Bone marrow (tissue), 2 donors: ENCODE data around the gene TSPAN13.

Experiments
- DNase-seq, 2 donors: peaks; one replicate each; lab custom pipeline; 2025; lab: John Stamatoyannopoulos, UW

Gene TSPAN13

DNA sequence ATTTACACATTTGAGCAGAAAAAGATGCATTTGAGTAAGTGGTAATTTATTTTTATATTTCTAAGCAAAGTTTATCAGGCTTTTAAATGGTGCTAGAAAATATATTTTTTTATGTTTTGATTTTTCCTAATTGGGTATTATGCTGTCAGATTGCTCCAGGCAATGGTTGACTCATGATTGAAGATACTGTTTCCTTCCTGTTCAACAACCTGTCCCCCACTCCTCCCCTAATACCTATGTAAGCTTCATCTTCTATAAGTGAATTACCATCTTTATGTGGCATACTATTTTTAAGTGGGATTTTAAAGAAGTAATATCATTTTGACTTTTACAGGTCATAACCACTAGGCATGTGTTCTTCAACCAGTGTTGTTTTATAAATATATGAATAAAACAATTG lies 21.4 kb downstream of the TSPAN13 start:
- DNase-seq: no peak

DNA sequence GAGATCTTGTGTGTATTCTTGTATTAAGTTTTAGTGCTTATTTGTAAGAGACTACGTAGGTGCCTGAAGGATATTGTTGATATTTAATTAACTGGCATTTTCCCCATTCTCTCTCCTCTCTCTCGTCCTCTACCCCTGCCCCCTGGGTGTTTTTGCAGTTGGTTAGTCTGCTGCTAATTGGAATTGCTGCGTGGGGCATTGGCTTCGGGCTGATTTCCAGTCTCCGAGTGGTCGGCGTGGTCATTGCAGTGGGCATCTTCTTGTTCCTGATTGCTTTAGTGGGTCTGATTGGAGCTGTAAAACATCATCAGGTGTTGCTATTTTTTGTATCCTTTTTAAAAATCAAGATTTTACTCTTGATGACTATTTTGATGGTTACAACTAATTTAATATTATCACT lies 22.5 kb downstream of the TSPAN13 start:
- no peak for DNase-seq

DNA sequence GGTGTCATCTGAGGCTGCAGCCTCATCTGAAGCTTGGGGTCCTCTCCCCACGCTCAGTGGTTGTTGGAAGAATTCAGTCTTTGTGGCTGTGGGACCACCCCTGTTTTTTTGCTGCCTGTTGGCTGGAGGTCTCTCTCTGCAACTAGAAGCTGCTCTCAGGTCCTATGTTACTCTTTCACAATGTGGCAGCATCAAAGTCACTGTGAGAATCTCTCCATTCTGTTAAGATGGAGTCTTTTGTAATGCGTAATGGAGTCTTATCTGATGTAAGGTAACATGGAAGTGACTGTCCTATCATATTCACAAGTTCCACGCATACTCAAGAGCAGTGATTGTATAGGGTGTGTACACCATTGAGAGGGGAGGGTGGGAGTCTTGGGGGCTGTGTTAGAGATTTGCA lies 24.9 kb downstream of the TSPAN13 start:
- DNase-seq: no peak

DNA sequence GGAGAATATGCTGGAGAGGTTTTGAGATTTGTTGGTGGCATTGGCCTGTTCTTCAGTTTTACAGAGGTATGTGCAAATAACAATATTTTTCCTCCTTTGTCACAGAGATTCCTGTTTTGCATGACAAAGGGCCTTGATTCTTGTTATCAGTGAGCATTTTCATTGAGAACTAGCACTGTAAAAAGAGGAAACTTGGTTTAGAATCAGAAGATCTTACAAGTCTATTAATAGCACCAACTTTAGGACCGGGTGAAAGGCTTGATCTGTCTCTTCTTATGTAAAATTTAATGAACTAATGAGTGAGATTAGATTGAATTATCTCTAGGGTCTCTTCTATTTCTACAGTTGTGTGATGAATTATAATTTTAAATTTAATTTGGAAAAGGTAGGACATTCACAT lies 25.5 kb downstream of the TSPAN13 start:
- no peak for DNase-seq

DNA sequence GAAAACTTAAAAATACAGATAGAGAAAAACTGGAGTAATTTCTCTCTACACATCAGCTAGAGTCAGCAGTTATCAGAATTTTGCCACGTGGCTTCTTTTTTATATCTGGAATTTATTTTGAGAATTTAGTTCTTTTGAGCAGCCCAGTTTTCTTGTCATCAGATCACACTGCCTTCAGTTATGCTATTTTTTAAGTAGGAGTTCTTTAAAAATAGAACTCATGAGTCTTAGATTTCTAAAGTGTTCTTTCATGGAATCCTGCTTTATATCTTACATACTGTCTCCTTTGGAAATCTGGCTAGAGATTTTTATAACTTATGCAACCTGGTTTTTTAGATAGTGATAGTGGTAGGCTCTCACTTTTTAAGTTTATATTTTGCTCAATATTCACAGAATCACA lies 27.0 kb downstream of the TSPAN13 start:
- no peak for DNase-seq

DNA sequence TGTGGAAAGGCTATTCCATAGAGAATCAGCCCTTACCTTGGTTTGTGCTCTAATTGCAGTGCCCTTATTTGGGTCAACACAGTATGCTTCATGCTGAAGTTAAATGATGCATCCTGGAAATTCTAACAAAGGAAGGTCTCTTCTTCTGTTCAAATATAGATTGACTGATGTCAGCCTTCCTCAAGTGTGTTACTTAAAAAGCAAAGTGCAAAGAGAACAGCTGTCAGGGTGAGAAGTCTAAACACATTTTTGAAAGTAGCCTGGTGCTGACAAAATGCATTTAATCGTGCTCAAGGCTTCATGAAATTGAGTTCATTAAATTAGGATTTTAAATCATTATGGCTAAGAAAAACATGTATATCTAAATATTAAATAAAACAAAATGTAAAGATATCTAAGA lies 31.8 kb downstream of the TSPAN13 start:
- no peak for DNase-seq

DNA sequence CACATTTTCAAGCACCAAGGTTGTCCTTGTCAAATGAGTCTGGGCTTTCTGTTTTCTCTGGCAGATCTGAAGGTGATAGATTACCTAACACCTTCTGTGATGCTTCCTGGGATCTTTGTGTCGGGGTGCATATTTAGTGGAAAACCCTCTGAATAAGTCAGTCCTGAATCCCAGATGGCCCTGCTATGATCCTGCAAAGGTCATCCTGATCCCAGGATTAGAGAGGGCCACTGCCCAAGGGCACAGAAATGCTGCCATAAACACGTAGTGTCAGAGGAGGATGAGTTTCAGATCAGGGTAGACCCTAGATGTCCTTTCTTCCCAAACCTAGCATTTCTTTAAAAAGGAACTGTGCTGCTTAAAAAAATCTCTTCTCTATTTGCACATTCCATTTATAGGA lies 32.3 kb downstream of the TSPAN13 start:
- DNase-seq: no peak

DNA sequence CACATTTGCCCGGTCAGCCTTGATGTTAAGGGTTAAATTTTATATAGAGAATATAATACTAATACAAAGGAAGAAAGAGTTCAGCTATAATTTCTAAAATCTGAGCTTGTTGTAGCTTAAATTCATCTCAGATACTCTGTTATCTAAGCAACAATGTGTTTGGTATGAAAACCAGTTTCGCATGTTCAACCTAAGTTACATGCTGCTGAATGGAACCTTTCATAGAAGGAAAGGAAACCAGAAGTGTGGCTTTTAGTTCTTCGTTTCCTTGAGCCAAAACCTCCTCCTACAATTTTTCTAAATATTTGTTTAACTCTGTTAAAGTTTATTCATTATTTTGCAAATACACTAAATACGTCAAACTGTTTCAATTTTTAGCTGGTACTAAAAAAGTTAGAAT lies 32.7 kb downstream of the TSPAN13 start:
- DNase-seq: no peak

DNA sequence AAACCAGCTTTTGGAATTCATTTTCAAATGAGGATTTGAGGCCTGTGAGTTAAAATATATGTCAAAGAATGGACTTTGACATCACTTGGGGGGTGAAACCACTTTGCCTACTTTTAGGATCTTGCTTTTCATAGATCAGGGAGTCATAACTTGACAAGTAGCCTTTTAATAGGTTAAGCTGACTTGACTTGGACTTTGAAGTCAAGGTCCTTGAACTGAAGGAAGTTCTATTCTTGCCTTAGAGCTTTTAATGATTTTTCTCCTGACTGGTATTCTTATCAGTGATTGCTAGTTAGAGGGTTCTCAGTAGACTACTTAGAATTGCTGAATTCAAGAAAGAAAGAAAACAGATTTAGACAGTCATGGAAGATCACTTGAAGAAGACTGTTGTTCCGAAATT lies 33.6 kb downstream of the TSPAN13 start:
- no peak for DNase-seq

DNA sequence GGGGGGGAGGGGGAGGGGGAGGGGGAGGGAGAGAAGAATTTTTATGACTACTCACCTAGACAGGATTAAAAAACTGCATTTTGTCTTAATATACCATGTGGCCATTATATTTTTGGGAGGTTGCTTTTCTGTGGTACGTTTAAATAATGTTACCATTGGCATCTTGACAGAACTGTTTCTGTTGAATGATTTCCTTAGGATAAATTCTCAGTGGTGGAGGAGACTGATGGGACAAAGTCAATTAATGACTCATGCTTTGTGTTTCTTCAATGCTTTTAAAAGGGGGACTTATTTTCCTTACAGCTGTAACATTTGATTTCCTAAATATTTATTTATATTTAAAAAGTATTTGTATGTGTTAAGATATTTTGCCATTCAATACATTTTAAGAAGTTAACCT lies 37.5 kb downstream of the TSPAN13 start:
- DNase-seq: no peak

DNA sequence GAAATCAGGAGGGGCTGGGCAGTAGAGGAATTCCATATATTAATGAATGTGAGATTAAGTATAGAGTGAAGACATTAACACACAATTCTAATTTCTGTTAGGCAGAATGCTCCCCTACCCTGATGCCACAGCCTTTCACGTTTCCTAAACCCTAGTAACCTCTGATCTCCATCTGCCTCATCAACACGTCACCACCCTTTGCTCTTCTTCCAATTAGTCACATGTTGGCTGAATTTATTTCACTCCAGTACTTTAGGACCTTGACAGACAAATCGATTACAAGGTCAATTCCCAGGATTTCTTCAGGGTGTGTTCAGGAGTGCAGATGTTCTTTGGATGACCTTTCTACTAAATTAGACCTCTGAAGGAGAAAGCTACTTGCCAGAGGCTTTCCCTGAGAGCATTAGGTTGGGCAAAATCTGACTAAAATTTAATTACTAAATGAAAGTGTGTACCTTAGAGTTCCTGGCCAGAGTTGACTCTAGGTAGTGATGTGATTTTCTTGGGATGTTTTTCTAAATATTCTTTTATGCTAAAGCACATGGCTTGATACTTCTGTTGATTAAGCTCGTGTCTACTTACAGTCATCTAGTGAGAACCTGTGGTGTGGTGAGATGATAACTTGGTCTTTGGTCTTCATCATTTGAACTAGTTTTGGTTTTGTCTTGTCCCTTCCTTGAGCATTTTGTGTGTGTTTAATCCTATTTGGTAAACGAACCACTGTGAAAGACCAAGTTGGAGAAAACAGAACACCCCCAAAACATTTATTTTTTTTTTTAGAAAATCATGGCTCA lies 38.5 kb downstream of the TSPAN13 start:
- no peak for DNase-seq

DNA sequence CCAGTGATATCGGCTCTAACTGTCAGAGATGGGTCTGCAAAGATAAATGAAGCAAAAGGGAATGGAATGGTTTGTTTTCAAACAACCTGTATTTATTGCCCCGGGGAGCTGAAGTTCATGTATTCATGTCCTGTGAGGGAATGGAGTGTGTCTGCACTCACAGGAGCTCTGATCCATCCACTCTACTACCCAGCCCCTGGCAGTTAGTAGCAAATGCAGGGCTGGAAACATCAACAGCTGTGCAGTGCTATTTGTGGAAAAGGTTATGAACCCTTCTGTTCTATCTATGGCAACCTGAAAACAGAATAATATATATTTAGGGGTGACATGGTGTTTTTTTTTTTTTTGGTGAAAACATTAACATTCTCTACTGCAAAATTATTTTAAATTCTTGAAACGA lies 41.4 kb downstream of the TSPAN13 start:
- no peak for DNase-seq

DNA sequence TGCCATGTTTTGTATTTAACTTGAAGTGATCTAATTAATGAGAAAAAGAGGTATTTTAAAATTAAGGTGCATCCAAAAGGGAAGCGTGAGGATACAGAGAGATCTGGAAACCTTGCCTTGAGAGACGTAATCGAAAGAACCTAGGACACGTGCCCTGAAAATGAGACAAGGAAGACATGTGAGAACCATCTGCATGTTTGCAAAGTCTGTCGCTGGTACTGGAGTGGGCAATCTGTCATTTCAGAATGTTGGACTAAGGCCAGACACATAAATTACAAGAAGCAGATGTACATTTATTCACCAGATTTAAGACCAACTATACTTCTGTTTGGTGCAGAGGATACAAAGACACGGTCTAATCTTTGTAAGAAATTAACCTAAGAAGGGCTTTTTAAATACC lies 42.1 kb downstream of the TSPAN13 start:
- peak in 1 of 2 donors; percentile 68 for DNase-seq

DNA sequence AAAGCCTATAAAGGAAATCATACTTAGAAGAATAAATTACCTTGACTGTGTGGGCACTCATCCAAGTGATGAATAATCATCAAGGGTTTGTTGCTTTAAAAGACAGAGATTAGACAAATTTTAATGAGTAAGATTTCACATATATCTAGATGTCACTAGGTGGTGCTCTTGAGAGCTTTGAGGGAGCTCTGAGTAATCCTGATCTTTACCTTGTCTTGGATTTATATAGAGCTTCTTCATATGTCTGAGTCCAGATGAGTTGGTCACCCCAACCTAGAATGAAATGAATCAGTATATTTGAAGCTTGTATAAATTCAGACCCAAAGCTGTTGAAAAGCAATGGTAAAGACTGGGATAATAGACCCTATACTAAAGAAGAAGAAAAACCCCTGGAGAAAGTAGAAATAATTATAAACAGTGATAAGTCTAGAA lies 47.6 kb downstream of the TSPAN13 start:
- peak in 1 of 2 donors; percentile 71 for DNase-seq

DNA sequence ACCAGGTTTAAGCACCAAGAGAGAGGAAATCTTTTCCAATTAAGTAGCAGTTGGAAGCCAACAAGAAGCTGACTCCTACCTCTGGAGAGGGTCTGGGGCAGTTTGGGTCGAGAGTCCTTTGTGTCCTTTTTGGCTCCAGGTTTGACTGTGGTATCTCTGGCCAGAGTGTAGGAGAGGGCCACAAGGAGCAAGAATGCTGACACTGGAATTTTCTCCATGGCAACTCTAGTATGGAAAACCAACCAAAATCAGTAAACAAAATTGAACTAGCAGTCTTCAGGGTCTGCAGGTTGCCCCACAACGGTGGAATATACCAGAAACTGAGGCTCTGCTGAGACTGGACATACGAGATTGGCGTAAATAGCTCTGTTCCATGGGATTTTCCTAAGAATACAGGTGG lies 48.0 kb downstream of the TSPAN13 start:
- DNase-seq: no peak

DNA sequence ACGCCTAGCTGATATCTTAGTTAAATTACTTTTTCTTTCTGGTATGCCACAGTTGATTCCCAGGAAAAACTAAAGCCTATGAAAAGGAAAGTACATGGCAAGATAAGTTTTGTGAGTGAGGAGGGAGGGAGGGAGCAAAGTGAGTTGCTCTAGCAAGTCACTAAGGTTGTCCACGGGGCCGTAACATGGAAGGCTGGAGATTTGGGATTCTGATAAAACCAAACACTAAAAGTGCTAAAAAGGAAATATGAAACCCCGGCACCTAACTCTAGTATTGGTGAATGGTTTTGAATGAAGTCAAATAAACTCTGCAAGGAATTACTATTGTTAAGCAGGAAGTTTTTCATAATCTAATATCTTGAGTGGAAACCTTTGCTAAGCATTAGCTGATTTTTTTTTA lies 49.6 kb downstream of the TSPAN13 start:
- DNase-seq: no peak

DNA sequence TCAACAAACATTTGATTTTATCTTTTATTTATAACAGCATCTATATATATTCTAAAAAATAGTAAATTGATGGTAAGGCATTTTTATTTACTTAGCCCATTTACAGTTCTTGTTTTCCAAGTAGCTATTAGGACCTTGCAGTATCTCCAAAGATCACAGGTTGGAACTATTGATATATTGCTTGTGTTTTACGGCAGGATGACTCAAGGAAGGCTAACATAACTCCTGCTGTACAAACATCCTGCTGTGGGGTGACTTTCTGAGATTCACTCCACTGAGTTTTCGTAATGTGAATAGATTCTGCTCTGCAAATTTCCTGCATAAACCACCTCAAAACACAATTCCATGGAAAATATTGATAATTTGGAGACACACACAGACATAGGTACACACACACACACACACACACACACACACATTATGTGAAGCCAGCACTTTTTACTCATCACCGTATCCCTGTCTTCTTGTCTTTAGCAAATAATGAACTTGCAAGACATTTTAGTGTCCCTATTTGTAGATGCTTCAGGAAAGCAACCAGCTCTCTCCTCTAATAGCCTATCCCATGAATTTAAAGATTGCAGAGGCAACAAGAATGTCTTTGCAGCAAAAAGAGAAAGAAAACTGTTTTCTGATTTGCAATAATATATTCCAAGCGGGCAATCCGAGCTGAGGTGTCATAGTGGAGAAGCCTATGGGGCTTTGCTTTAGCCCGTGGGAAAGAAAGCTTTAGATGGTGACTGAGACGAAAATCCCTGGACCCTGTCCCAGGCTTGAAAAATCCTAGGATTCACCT lies 50.5 kb downstream of the TSPAN13 start:
- no peak for DNase-seq

DNA sequence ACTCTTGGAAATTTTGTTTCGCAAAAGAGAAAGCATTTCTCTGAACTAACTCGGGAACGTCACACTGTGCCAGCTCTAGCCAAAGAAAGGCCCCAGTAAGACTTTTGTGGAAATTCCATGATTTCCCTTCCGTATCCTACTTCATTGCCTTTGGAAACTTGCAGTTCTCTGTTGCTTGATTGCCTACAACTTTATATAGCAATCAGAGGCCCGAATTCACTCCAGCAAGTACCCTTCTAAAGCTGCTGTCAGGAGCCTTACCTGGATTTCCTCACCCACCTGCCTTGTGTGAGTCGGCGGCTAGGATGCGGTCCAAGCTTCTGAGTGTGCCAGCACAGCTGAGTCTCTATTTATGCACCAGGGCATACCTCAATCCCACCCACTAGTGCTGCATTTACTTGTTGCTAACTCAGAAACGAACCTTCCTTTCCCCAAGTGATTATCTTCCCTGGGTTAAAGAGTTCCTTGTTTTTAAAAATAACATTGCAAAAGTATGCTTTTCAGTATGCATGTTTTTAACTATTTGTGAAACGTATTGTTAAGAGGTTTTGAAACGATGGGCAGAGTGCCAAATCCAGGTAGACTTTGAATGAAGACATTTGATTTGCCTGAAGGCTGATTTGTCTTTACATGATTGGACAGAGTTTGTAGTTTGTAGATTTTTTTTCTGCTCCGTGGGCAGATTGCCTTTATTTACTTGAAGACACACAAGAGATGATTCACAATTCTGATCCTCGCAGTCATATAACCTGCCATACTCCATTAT lies 51.3 kb downstream of the TSPAN13 start, which contains the start of gene AGR2:
TSS of gene AGR2 (minus strand) at position 326 of the 766 bp plus-strand sequence. CDS start 3,203 bp downstream, outside the sequence.
- no peak for DNase-seq

DNA sequence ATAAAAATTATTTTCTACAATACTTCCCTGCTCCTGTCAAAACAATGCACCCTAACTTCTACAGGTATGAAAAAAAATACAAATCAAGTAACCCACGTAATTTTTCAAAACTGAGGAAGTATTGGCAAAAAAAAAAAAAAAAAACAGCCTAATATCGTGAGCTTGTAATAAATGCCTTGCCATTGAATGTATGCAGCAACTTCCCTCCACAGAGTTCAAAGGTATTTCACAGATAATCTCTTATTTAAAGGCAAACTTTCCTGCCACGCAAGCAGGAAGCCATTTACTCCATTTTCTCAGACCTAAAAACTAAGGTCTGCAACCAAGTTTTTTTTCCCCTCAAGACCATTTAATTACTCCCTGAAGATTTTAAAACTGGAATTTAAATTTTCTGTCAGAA lies 51.9 kb downstream of the TSPAN13 start:
- DNase-seq: no peak

DNA sequence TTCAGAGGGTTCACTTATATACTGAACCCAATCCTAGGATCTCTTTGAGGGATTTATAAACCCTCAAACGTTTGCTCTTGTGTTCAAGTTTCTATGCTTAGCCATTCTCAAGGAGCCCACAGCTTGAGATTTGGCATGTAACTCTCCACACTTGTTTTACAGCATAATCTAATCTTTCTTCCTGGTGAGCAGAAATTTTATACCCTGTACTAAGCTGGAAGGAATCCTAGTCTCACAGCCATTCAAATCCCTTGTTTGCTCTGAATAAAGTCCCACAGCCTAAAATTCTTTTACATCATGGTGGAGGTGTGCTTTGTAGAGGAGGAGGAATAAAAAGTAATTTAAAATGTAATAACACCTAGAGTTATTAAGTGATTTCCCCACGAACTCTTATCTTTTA lies 56.6 kb downstream of the TSPAN13 start:
- no peak for DNase-seq

DNA sequence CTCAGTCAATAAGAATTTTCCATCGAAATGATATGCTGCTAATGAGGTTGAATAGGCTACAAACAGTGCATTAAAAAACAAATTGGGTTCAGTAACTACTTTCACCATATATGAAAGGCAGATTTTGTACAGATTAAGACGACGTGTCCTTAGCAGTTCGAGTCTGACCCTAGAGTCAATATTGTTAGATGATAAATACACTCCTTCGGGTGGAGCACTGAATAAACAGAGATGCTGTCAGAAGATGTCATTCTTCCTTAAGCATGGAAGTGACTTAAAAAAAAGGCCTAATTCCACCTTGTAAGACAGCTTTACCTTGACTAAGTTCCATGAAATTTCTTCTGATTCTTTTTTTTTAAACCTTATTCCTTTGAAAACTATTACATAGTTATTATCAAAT lies 57.0 kb downstream of the TSPAN13 start:
- DNase-seq: no peak

DNA sequence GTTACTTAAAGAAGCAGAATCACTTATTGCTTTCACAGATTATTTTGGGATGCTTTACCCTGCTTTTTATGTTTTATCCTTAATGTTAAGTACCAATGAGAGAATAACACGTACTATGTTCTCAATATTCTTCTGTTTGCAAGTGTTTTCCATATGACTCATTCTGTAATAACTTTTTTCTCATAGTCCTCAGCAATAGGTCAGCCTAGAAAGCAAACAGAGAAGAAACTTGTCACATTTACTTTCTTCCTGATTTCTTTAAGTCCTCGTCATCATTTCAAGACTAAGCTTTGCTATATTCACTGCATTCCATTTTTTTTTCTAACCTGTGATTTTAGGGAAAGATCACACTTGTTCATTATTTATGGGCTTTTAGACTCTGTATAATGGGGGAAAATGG lies 58.0 kb downstream of the TSPAN13 start:
- no peak for DNase-seq
